Vagina (tissue), 2 donors: ENCODE results near the gene FBXW2. TPM values are rescaled to one million over a fixed set of nuclear protein-coding genes. Genes with fewer than 3 reads are reported as not detected.

Source experiments
- DNase-seq, 2 donors: peaks; one replicate each; pipeline ENCODE4 v3.0.0-alpha.2; 2017; ENCODE audit errors: extremely low spot score in 2 of 2
- H3K27ac ChIP-seq: fragments of 200-600 bp; sonication (generic); one replicate; pipeline ENCODE4 v1.5.1; 2019
- H3K27me3 ChIP-seq: fragments of 200-600 bp; sonication (generic); one replicate; pipeline ENCODE4 v1.5.1; 2019
- H3K36me3 ChIP-seq, 2 donors: fragments of 200-600 bp; sonication (generic); one replicate each; pipeline ENCODE4 v1.5.1; 2017 to 2019
- H3K4me1 ChIP-seq: fragments of 200-600 bp; sonication (generic); one replicate; pipeline ENCODE4 v1.5.1; 2019
- H3K4me3 ChIP-seq, 2 donors: fragments of 200-600 bp; sonication (generic); 1 replicate in 1 of 2; 2 replicates in 1 of 2; pipeline ENCODE4 v1.5.1; 2016 to 2019
- H3K9me3 ChIP-seq: fragments of 200-600 bp; sonication (generic); one replicate; pipeline ENCODE4 v1.5.1; 2019
- CTCF ChIP-seq, 3 experiments: fragments of 450-650 bp in 2 of 3; fragments of 200-600 bp in 1 of 3; sonication (generic) in 1 of 3; IDR thresholded peaks; one replicate each; pipeline ENCODE4 v1.5.1; 2017 to 2019; ENCODE audit warnings: antibody characterized with exemption in 3 of 3, mild to moderate bottlenecking in 2 of 3, moderate library complexity in 2 of 3
- POLR2A ChIP-seq, 2 donors: fragments of 450-650 bp; IDR thresholded peaks; one replicate each; pipeline ENCODE4 v1.6.1; 2017; ENCODE audit warnings: antibody characterized with exemption in 2 of 2, mild to moderate bottlenecking in 2 of 2, moderate library complexity in 2 of 2
- POLR2AphosphoS5 ChIP-seq, 2 donors: sonication (generic); formaldehyde crosslinking; IDR thresholded peaks; one replicate each; pipeline ENCODE4 v1.9.0; 2017; ENCODE audit warnings: antibody characterized with exemption in 2 of 2, mild to moderate bottlenecking in 2 of 2, low read depth in 1 of 2; ENCODE audit not compliant: insufficient read depth in 1 of 2
- intact Hi-C: fragments of 100-400 bp; cut with DNase I; formaldehyde crosslinking; loops from one replicate; pipeline ENCODE4 v1.15.1; 2023
- total RNA-seq: library from RNA; depleted of rRNA; stranded (reverse); fragments of >200 nt; gene quantifications from one replicate; pipeline ENCODE4 v1.2.3, GENCODE V29; 2016

The FBXW2 gene
- total RNA-seq, 1 donor from 2014 or later = 33.1 TPM

- Histone ChIP-seq H3K36me3 (peaks cover 0 to 26% of the 10 kb centered on the region in 2 donors), H3K27me3 (no peaks in the 10 kb centered on the region), H3K27ac (no peak overlapping the region), H3K4me1 (peaks cover 24% of the 10 kb centered on the region), H3K4me3 (no peak overlapping the region), H3K9me3 (no peaks in the 10 kb centered on the region)
- intact Hi-C loops = no loop called here
- TF ChIP-seq CTCF (IDR thresholded peaks at IDR 0.05) (no peak), POLR2A (IDR thresholded peaks at IDR 0.05) (no peak), POLR2AphosphoS5 (IDR thresholded peaks at IDR 0.05; ENCODE audit: insufficient read depth in 1 of 2, low read depth in 1 of 2) (no peak)
- DNase-seq = no peak
Observed at GRCh38 chr9:120780367-120780766, 12.8 kb downstream of the FBXW2 start.

- Histone ChIP-seq H3K4me3 (no peak overlapping the region), H3K4me1 (peaks cover 21% of the 10 kb centered on the region), H3K9me3 (no peaks in the 10 kb centered on the region), H3K36me3 (peaks cover 0 to 36% of the 10 kb centered on the region in 2 donors), H3K27me3 (no peaks in the 10 kb centered on the region), H3K27ac (no peak overlapping the region)
- DNase-seq = no peak
- TF ChIP-seq CTCF (IDR thresholded peaks at IDR 0.05) = no peak
- no peak for TF ChIP-seq POLR2A (IDR thresholded peaks at IDR 0.05)
- TF ChIP-seq POLR2AphosphoS5 (IDR thresholded peaks at IDR 0.05; ENCODE audit: insufficient read depth in 1 of 2, low read depth in 1 of 2) = no peak
- intact Hi-C loops = no loop called here
Observed at GRCh38 chr9:120779227-120779626, 14.0 kb downstream of the FBXW2 start.

GRCh38 chr9:120778758-120779157, 14.5 kb downstream of the FBXW2 start:
- no peaks in the 10 kb centered on the region for H3K9me3 ChIP-seq
- H3K27me3 ChIP-seq = no peaks in the 10 kb centered on the region
- peaks cover 0 to 41% of the 10 kb centered on the region in 2 donors for H3K36me3 ChIP-seq
- intact Hi-C loops = no loop called here
- H3K4me1 ChIP-seq = peaks cover 16% of the 10 kb centered on the region
- no peak overlapping the region for H3K27ac ChIP-seq
- no peak overlapping the region for H3K4me3 ChIP-seq
- no peak for DNase-seq
- no peak for TF ChIP-seq POLR2A (IDR thresholded peaks at IDR 0.05)
- TF ChIP-seq CTCF (IDR thresholded peaks at IDR 0.05) = no peak
- peak in 1 of 2 donors; percentile 15 for TF ChIP-seq POLR2AphosphoS5 (IDR thresholded peaks at IDR 0.05; ENCODE audit: insufficient read depth in 1 of 2, low read depth in 1 of 2)

- no peaks in the 10 kb centered on the region for H3K27me3 ChIP-seq
- H3K4me1 ChIP-seq = peaks cover under 1% of the 10 kb centered on the region
- H3K9me3 ChIP-seq = no peaks in the 10 kb centered on the region
- TF ChIP-seq POLR2A (IDR thresholded peaks at IDR 0.05) (no peak), CTCF (IDR thresholded peaks at IDR 0.05) (no peak), POLR2AphosphoS5 (IDR thresholded peaks at IDR 0.05; ENCODE audit: insufficient read depth in 1 of 2, low read depth in 1 of 2) (no peak)
- DNase-seq = no peak
- H3K27ac ChIP-seq = no peak overlapping the region
- peaks cover 0 to 53% of the 10 kb centered on the region in 2 donors for H3K36me3 ChIP-seq
- H3K4me3 ChIP-seq = no peak overlapping the region
- intact Hi-C loops = no loop called here
Observed at GRCh38 chr9:120777229-120777628, 16.0 kb downstream of the FBXW2 start.

GRCh38 chr9:120776788-120777187, 16.4 kb downstream of the FBXW2 start:
- H3K9me3 ChIP-seq = no peaks in the 10 kb centered on the region
- no peaks in the 10 kb centered on the region for H3K27me3 ChIP-seq
- no peak overlapping the region for H3K4me3 ChIP-seq
- no peak for TF ChIP-seq CTCF (IDR thresholded peaks at IDR 0.05)
- TF ChIP-seq POLR2A (IDR thresholded peaks at IDR 0.05) = no peak
- TF ChIP-seq POLR2AphosphoS5 (IDR thresholded peaks at IDR 0.05; ENCODE audit: insufficient read depth in 1 of 2, low read depth in 1 of 2) = no peak
- no peaks in the 10 kb centered on the region for H3K4me1 ChIP-seq
- no peak overlapping the region for H3K27ac ChIP-seq
- peaks cover 0 to 56% of the 10 kb centered on the region in 2 donors for H3K36me3 ChIP-seq
- intact Hi-C loops = no loop called here
- no peak for DNase-seq
